GM23338 (cell line): ENCODE measurements around the gene BMPR1B. TPM values are rescaled to one million over a fixed set of nuclear protein-coding genes. Genes with fewer than 3 reads are reported as not detected.
A peak's percentile ranks its signal among the peaks of the same experiment; 100 is the strongest.

Experiments
- ATAC-seq: fragments of 200-7000 bp; cut with Tn5 transposase; 3 replicates; pipeline ENCODE4 v1.9.1; 2020
- DNase-seq: peaks from one replicate; pipeline ENCODE4 v3.0.0-alpha.2; 2015; ENCODE audit warnings: low spot score
- H2AFZ ChIP-seq: fragments of 200-600 bp; sonication (generic); 2 replicates; pipeline ENCODE4 v1.8.0; 2016; ENCODE audit warnings: antibody characterized with exemption, mild to moderate bottlenecking, moderate library complexity
- H3F3A ChIP-seq: fragments of 200-600 bp; sonication (generic); replicated peaks from 2 replicates; pipeline ENCODE4 v1.8.0; 2017; ENCODE audit warnings: antibody characterized with exemption, mixed run types, low read depth
- H3K27ac ChIP-seq: fragments of 200-600 bp; sonication (generic); 2 replicates; pipeline ENCODE4 v1.6.1; 2016; ENCODE audit warnings: low read depth
- H3K27me3 ChIP-seq: fragments of 200-600 bp; sonication (generic); 2 replicates; pipeline ENCODE4 v1.8.0; 2016; ENCODE audit warnings: mild to moderate bottlenecking, mixed run types, moderate library complexity; ENCODE audit not compliant: insufficient read depth
- H3K36me3 ChIP-seq: fragments of 200-600 bp; sonication (generic); 2 replicates; pipeline ENCODE4 v1.8.0; 2016; ENCODE audit warnings: mild to moderate bottlenecking; ENCODE audit not compliant: insufficient read depth
- H3K4me1 ChIP-seq: fragments of 200-600 bp; sonication (generic); 2 replicates; pipeline ENCODE4 v1.8.0; 2016; ENCODE audit warnings: mild to moderate bottlenecking, moderate library complexity; ENCODE audit not compliant: insufficient read depth
- H3K4me2 ChIP-seq: fragments of 200-600 bp; sonication (generic); 2 replicates; pipeline ENCODE4 v1.7.1; 2017; ENCODE audit warnings: mixed run types
- H3K4me3 ChIP-seq: fragments of 200-600 bp; sonication (generic); 2 replicates; pipeline ENCODE4 v1.6.1; 2016; ENCODE audit warnings: mixed run types
- H3K79me2 ChIP-seq: fragments of 200-600 bp; sonication (generic); replicated peaks from 2 replicates; pipeline ENCODE4 v1.8.0; 2017; ENCODE audit warnings: mild to moderate bottlenecking; ENCODE audit not compliant: insufficient read depth
- H3K9me2 ChIP-seq: fragments of 200-600 bp; sonication (generic); 2 replicates; pipeline ENCODE4 v1.8.0; 2017; ENCODE audit not compliant: insufficient read depth
- H4K20me1 ChIP-seq: fragments of 200-600 bp; sonication (generic); replicated peaks from 2 replicates; pipeline ENCODE4 v1.8.0; 2017; ENCODE audit warnings: mild to moderate bottlenecking; ENCODE audit not compliant: insufficient read depth
- H3K27ac Mint-ChIP-seq: 2 replicates; pipeline ENCODE4 v1.8.0; 2020; ENCODE audit warnings: inconsistent platforms, mild to moderate bottlenecking, moderate library complexity, mixed read lengths
- H3K27me3 Mint-ChIP-seq: 3 replicates; pipeline ENCODE4 v1.8.0; 2022; ENCODE audit warnings: low read depth, mild to moderate bottlenecking, moderate library complexity, mixed read lengths, inconsistent platforms; ENCODE audit not compliant: insufficient read depth, poor library complexity
- H3K36me3 Mint-ChIP-seq: 3 replicates; pipeline ENCODE4 v1.8.0; 2021; ENCODE audit warnings: low read depth, mild to moderate bottlenecking, inconsistent platforms, moderate library complexity, mixed read lengths
- H3K4me1 Mint-ChIP-seq: 3 replicates; pipeline ENCODE4 v1.8.0; 2020; ENCODE audit warnings: mild to moderate bottlenecking, inconsistent platforms, mixed read lengths
- H3K4me3 Mint-ChIP-seq: 3 replicates; pipeline ENCODE4 v1.8.0; 2021; ENCODE audit warnings: moderate library complexity, mild to moderate bottlenecking, inconsistent platforms, mixed read lengths
- H3K9me3 Mint-ChIP-seq: 3 replicates; pipeline ENCODE4 v1.8.0; 2020; ENCODE audit warnings: moderate library complexity, mild to moderate bottlenecking, inconsistent platforms, mixed read lengths
- CTCF ChIP-seq, 2 experiments: fragments of 200-600 bp in 1 of 2; sonication (generic) in 1 of 2; conservative IDR thresholded peaks; 2 replicates each; pipeline versions ENCODE4 v1.5.1 to v1.6.1; 2016 to 2017; ENCODE audit warnings: antibody characterized with exemption in 2 of 2, low read depth in 2 of 2, mild to moderate bottlenecking in 2 of 2, moderate library complexity in 1 of 2
- REST ChIP-seq: IDR thresholded peaks from one replicate; pipeline ENCODE4 v1.6.1; 2018; ENCODE audit warnings: antibody characterized with exemption; ENCODE audit not compliant: unreplicated experiment
- ZNF331 ChIP-seq: fragments of 250-450 bp; sonication (Bioruptor Pico); IDR thresholded peaks from 2 replicates; pipeline ENCODE4 v1.5.0; 2020; ENCODE audit warnings: low read depth, mild to moderate bottlenecking, moderate library complexity
- polyA plus RNA-seq: library from polyadenylated mRNA; unstranded; fragments of >200 nt; fragmentation: Nextera tagmentation; extraction: Ambion mirVana; gene quantifications from 2 replicates; pipeline ENCODE4 v1.2.1, GENCODE V29; 2016
- total RNA-seq: library from RNA; depleted of rRNA; stranded (reverse); fragments of >200 nt; shearing (Covaris generic); gene quantifications from 2 replicates; pipeline ENCODE4 v1.2.3, GENCODE V29; 2014

Gene BMPR1B
- total and polyA plus RNA-seq, 2 experiments from 2014 or later, result 0.48 to 1.0 TPM

DNA sequence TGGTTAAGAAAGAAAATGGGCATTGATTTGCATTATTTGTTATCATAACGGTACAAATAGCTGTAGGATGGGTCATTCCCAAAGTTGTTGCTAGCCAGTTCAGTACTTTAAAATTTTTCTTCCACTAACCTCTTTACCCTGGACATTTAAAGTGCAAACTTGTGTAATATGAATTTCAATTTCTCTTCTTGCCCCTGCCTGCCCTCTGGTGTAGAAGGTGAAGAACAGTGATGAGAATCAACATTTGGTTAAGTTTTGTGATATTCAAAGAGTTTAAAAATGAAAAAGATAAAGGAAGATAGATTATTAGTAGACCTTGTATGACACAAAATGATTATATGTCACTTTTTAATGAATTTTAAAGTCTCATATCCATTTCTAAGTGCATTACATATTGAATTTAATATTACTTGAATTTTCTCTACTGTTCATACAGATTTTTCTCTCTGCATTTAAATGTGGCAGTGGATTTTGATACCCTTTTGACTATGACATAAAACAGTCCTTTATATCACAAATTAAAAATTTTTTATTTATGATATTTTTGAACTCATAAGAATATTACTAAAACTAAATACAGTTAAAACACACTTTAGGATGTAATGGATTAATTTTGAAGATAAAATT lies 337.7 kb downstream of the BMPR1B start:
- no peaks in the 10 kb centered on the region for H3K27me3 ChIP-seq
- H3K4me3 ChIP-seq, result no peak overlapping the region
- H3K27ac ChIP-seq, result no peak overlapping the region
- H3K27ac Mint-ChIP-seq, result no peak overlapping the region
- H3K9me3 Mint-ChIP-seq, result no peaks in the 10 kb centered on the region
- H3F3A ChIP-seq, result no peaks in the 10 kb centered on the region
- no peaks in the 10 kb centered on the region for H4K20me1 ChIP-seq
- H3K4me1 Mint-ChIP-seq, result no peaks in the 10 kb centered on the region
- no peaks in the 10 kb centered on the region for H3K36me3 ChIP-seq
- DNase-seq (peak; percentile 44), ATAC-seq (no peak)
- H3K9me2 ChIP-seq, result no peaks in the 10 kb centered on the region
- no peaks in the 10 kb centered on the region for H3K27me3 Mint-ChIP-seq
- H3K79me2 ChIP-seq, result no peaks in the 10 kb centered on the region
- no peak overlapping the region for H3K4me3 Mint-ChIP-seq
- H3K4me2 ChIP-seq, result no peak overlapping the region
- H2AFZ ChIP-seq, result no peak overlapping the region
- TF ChIP-seq REST, result no peak
- TF ChIP-seq CTCF (conservative IDR thresholded peaks at IDR 0.05; ENCODE audit: low read depth in 2 of 2), result peak; percentile 64 to 74
- no peaks in the 10 kb centered on the region for H3K36me3 Mint-ChIP-seq
- no peaks in the 10 kb centered on the region for H3K4me1 ChIP-seq

DNA sequence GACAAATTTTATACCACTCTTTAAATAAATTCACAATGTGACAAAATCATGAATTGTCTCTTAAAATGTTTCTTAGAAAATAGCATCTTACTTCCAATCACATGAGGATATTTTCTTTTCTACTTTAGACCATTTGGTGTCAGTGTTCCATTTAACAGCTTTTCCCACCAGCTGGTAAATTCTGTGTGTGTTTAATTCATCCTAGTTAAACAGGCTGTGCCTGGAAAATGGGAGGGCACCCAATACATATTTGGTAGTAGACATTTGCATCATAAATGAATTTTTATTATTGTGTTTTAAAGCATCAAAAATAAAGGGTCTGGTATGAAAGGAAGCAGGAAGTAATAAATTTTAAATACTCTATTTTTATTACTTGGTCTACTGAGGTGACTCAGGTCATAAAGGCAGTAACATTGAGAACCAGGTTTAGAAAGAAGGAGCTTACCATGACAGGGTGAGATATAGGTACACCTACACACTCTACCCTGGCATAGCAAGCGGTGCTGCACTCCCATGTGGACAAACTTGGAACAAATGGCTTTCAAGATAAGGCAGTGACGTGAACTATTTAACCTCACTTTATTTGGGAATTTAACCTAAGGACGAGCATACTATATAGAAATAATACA lies 344.5 kb downstream of the BMPR1B start:
- no peak overlapping the region for H2AFZ ChIP-seq
- no peaks in the 10 kb centered on the region for H3K9me3 Mint-ChIP-seq
- H3K4me1 ChIP-seq, result no peaks in the 10 kb centered on the region
- no peaks in the 10 kb centered on the region for H3K27me3 ChIP-seq
- no peaks in the 10 kb centered on the region for H3K79me2 ChIP-seq
- H3K4me3 ChIP-seq, result no peak overlapping the region
- DNase-seq, result no peak
- no peak; the same call in 2 of the 3 replicates for ATAC-seq
- no peaks in the 10 kb centered on the region for H3K36me3 Mint-ChIP-seq
- H3K36me3 ChIP-seq, result no peaks in the 10 kb centered on the region
- H3K27ac ChIP-seq, result no peak overlapping the region
- H3K9me2 ChIP-seq, result no peaks in the 10 kb centered on the region
- H3K27ac Mint-ChIP-seq, result no peak overlapping the region
- H3K4me3 Mint-ChIP-seq, result no peak overlapping the region
- no peaks in the 10 kb centered on the region for H4K20me1 ChIP-seq
- H3F3A ChIP-seq, result no peaks in the 10 kb centered on the region
- H3K4me1 Mint-ChIP-seq, result peaks cover 7% of the 10 kb centered on the region; the same call in 2 of the 3 replicates
- H3K27me3 Mint-ChIP-seq, result no peaks in the 10 kb centered on the region
- no peak overlapping the region for H3K4me2 ChIP-seq
- TF ChIP-seq CTCF (conservative IDR thresholded peaks at IDR 0.05; ENCODE audit: low read depth in 2 of 2), result peak in 1 of 2 experiments; percentile 38; a peak in 3 of 4 replicates
- TF ChIP-seq ZNF331 (CRISPR knock-in tag), result no peak
